ENCODE measurements around the gene WNK1. TPM values are rescaled to one million over a fixed set of nuclear protein-coding genes. Genes with fewer than 3 reads are reported as not detected.
"Not testable (repeated sequence)": the region's sequence is repeated elsewhere in the genome, so short reads cannot be mapped to it uniquely, and the experiment has no call there.

WNK1 gene
- total and polyA plus RNA-seq, 2 donors, result 71.0 to 155 TPM

GRCh38 chr12:828726-829395, 76.5 kb downstream of the WNK1 start:
- Histone ChIP-seq H3K27ac (ENCODE audit: low read depth) (no peak overlapping the region), H3K4me3 (ENCODE audit: low read depth, low read length) (no peak overlapping the region), H3K36me3 (ENCODE audit: insufficient read depth) (no peaks in the 10 kb centered on the region), H3K4me1 (ENCODE audit: insufficient read depth) (no peaks in the 10 kb centered on the region)
- DNase-seq (ENCODE audit: extremely low spot score), result no peak

GRCh38 chr12:830111-830867, 77.9 kb downstream of the WNK1 start:
- Histone ChIP-seq H3K36me3 (ENCODE audit: insufficient read depth) (no peaks in the 10 kb centered on the region), H3K27ac (ENCODE audit: low read depth) (no peak overlapping the region), H3K4me3 (ENCODE audit: low read depth, low read length) (no peak overlapping the region), H3K4me1 (ENCODE audit: insufficient read depth) (no peaks in the 10 kb centered on the region)
- WGBS, result over 99% methylated on average over 4 of the region's 4 CpGs
- no peak for DNase-seq (ENCODE audit: extremely low spot score)

DNA sequence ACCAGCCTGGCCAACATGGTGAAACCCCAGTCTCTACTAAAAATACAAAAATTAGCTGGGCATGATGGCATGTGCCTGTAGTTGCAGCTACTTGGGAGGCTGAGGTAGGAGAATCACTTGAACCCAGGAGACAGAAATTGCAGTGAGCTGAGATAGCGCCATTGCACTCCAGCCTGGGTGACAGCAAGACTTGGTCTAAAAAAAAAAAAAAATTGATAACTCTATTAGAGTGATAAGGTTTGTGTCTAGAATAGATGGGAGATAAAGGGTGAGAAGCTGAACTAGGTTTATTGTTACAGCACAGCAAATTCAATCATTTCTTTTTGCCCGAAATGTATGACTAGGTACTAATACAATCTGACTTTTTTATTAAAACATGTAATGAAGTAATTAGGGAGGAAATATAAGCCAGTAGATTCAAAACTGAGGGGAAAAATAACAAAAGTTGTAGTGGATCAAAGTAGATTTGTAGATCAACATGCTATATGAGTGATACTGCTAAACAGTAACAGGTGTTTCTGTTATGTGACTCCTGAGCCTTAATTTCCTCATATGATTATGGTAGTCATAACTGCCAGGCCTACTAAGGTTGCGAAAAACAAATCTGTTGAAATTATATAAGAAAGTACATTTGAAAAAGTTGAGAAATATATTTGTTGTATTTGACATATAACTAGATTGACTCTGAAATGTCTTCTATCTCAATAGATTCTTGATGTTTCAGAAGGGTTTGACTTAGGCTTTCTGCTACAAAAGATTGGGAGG, 83.6 kb downstream of the WNK1 start:
- no peaks in the 10 kb centered on the region for H3K36me3 ChIP-seq (ENCODE audit: insufficient read depth)
- H3K4me1 ChIP-seq (ENCODE audit: insufficient read depth), result no peaks in the 10 kb centered on the region
- no peak for DNase-seq (ENCODE audit: extremely low spot score)
- 97% methylated on average over 3 of the region's 3 CpGs for WGBS
- no peak overlapping the region for H3K4me3 ChIP-seq (ENCODE audit: low read depth, low read length)
- no peak overlapping the region for H3K27ac ChIP-seq (ENCODE audit: low read depth)

- Histone ChIP-seq H3K4me3 (ENCODE audit: low read depth, low read length) (no peak overlapping the region), H3K27ac (ENCODE audit: low read depth) (no peak overlapping the region), H3K36me3 (ENCODE audit: insufficient read depth) (no peaks in the 10 kb centered on the region), H3K4me1 (ENCODE audit: insufficient read depth) (no peaks in the 10 kb centered on the region)
- 86% methylated on average over 6 of the region's 6 CpGs for WGBS
- DNase-seq (ENCODE audit: extremely low spot score), result no peak
These were observed 84.6 kb downstream of the WNK1 start for GRCh38 chr12:836952-837351.

GRCh38 chr12:837548-837947, 85.2 kb downstream of the WNK1 start:
- Histone ChIP-seq H3K27ac (ENCODE audit: low read depth) (no peak overlapping the region), H3K4me3 (ENCODE audit: low read depth, low read length) (no peak overlapping the region), H3K4me1 (ENCODE audit: insufficient read depth) (no peaks in the 10 kb centered on the region), H3K36me3 (ENCODE audit: insufficient read depth) (no peaks in the 10 kb centered on the region)
- 98% methylated on average over 2 of the region's 2 CpGs for WGBS
- DNase-seq (ENCODE audit: extremely low spot score), result no peak

DNA sequence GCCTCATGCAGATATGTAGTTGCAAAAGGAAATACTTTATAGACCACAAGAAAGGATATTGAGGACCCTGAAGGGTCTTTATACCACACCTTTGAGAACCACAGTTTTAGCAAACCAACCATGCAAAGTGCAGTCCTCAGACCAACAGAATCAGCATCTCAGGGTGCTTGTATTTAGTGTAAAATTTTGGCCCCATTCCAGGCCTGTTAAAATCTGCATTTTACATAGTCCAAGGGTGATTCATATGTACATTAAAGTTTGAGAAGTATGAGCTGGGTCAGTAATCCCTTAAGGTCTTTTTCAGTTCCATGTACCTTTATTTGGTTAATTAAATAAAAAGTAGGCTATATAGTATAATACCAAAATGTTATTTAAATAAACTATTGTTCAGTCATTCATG, 91.2 kb downstream of the WNK1 start:
- no peak overlapping the region for H3K4me3 ChIP-seq (ENCODE audit: low read depth, low read length)
- DNase-seq (ENCODE audit: extremely low spot score), result no peak
- no peak overlapping the region for H3K27ac ChIP-seq (ENCODE audit: low read depth)
- no peaks in the 10 kb centered on the region for H3K4me1 ChIP-seq (ENCODE audit: insufficient read depth)
- H3K36me3 ChIP-seq (ENCODE audit: insufficient read depth), result no peaks in the 10 kb centered on the region

- Histone ChIP-seq H3K4me1 (ENCODE audit: insufficient read depth) (no peaks in the 10 kb centered on the region), H3K4me3 (ENCODE audit: low read depth, low read length) (no peak overlapping the region), H3K27ac (ENCODE audit: low read depth) (no peak overlapping the region), H3K36me3 (ENCODE audit: insufficient read depth) (no peaks in the 10 kb centered on the region)
- WGBS, result 96% methylated on average over 2 of the region's 2 CpGs
- no peak for DNase-seq (ENCODE audit: extremely low spot score)
These were observed 94.0 kb downstream of the WNK1 start for GRCh38 chr12:846421-846820.

GRCh38 chr12:848173-848865, 95.9 kb downstream of the WNK1 start:
- Histone ChIP-seq H3K4me1 (ENCODE audit: insufficient read depth) (no peaks in the 10 kb centered on the region), H3K27ac (ENCODE audit: low read depth) (no peak overlapping the region), H3K4me3 (ENCODE audit: low read depth, low read length) (no peak overlapping the region), H3K36me3 (ENCODE audit: insufficient read depth) (no peaks in the 10 kb centered on the region)
- no peak for DNase-seq (ENCODE audit: extremely low spot score)
- 61% methylated on average over 2 of the region's 2 CpGs for WGBS

GRCh38 chr12:848882-849527, 96.6 kb downstream of the WNK1 start:
- no peak for DNase-seq (ENCODE audit: extremely low spot score)
- Histone ChIP-seq H3K36me3 (ENCODE audit: insufficient read depth) (no peaks in the 10 kb centered on the region), H3K4me3 (ENCODE audit: low read depth, low read length) (no peak overlapping the region), H3K27ac (ENCODE audit: low read depth) (no peak overlapping the region), H3K4me1 (ENCODE audit: insufficient read depth) (no peaks in the 10 kb centered on the region)
- 88% methylated on average over 2 of the region's 2 CpGs for WGBS

DNA sequence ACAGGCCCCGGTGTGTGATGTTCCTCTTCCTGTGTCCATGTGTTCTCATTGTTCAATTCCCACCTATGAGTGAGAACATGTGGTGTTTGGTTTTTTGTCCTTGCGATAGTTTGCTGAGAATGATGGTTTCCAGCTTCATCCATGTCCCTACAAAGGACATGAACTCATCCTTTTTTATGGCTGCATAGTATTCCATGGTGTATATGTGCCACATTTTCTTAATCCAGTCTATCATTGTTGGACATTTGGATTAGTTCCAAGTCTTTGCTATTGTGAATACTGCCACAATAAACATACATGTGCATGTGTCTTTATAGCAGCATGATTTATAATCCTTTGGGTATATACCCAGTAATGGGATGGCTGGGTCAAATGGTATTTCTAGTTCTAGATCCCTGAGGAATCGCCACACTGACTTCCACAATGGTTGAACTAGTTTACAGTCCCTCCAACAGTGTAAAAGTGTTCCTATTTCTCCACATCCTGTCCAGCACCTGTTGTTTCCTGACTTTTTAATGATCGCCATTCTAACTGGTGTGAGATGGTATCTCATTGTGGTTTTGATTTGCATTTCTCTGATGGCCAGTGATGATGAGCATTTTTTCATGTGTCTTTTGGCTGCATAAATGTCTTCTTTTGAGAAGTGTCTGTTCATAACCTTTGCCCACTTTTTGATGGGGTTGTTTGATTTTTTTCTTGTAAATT, 97.5 kb downstream of the WNK1 start:
- H3K36me3 ChIP-seq (ENCODE audit: insufficient read depth); H3K27ac ChIP-seq (ENCODE audit: low read depth); H3K4me3 ChIP-seq (ENCODE audit: low read depth, low read length); H3K4me1 ChIP-seq (ENCODE audit: insufficient read depth); DNase-seq (ENCODE audit: extremely low spot score): not testable (repeated sequence)
- 90% methylated on average over 3 of the region's 4 CpGs for WGBS

- Histone ChIP-seq H3K27ac (ENCODE audit: low read depth) (no peak overlapping the region), H3K36me3 (ENCODE audit: insufficient read depth) (no peaks in the 10 kb centered on the region), H3K4me1 (ENCODE audit: insufficient read depth) (no peaks in the 10 kb centered on the region), H3K4me3 (ENCODE audit: low read depth, low read length) (no peak overlapping the region)
- DNase-seq (ENCODE audit: extremely low spot score), result no peak
- 60% methylated on average over 1 of the region's 1 CpG for WGBS
These were observed 99.0 kb downstream of the WNK1 start for GRCh38 chr12:851343-851742.

GRCh38 chr12:851913-852312, 99.5 kb downstream of the WNK1 start:
- Histone ChIP-seq H3K4me1 (ENCODE audit: insufficient read depth) (no peaks in the 10 kb centered on the region), H3K27ac (ENCODE audit: low read depth) (no peak overlapping the region), H3K36me3 (ENCODE audit: insufficient read depth) (no peaks in the 10 kb centered on the region), H3K4me3 (ENCODE audit: low read depth, low read length) (no peak overlapping the region)
- whole genome bisulfite sequencing, result 42% methylated on average over 3 of the region's 3 CpGs
- DNase-seq (ENCODE audit: extremely low spot score), result no peak

DNA sequence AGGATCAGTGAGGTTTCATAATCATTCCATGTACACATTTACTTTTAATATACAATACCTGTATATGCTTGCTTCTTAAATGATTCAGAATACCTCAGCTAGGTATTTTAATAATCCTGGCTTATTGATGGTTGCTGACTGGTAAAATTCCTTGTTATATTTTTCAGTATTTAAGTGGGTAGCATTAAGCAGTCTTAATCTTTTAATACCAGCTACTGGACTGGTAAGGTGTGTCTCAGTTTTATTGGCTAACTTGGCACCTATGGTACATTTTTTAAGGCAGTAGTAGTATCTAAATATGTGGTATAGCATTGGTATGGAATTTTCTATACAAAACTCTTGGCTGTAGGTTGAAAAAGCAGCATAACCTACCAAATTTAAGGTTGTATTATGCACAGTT, 100.5 kb downstream of the WNK1 start:
- Histone ChIP-seq H3K27ac (ENCODE audit: low read depth) (no peak overlapping the region), H3K36me3 (ENCODE audit: insufficient read depth) (no peaks in the 10 kb centered on the region), H3K4me3 (ENCODE audit: low read depth, low read length) (no peak overlapping the region), H3K4me1 (ENCODE audit: insufficient read depth) (no peaks in the 10 kb centered on the region)
- no peak for DNase-seq (ENCODE audit: extremely low spot score)
